CD4-positive, alpha-beta T cell treated with Interleukin-2 at 100 ng/mL for 4 hours (primary cell): Measurements from ENCODE around the gene MYD88.

Experiments
- DNase-seq: peaks from one replicate; pipeline ENCODE4 v3.0.0-alpha.2; 2020; ENCODE audit warnings: low spot score

MYD88 gene

GRCh38 chr3:38138349-38139190 is at the start of gene MYD88:
Gene MYD88, plus strand, starts transcription at chr3:38138661. Its CDS starts 40 bp downstream, at chr3:38138701.
- peak; percentile 80 for DNase-seq

- no peak for DNase-seq
Observed at GRCh38 chr3:38089163-38089562, 49.3 kb upstream of the MYD88 start.

- DNase-seq, result no peak
Observed at GRCh38 chr3:38090453-38090852, 48.0 kb upstream of the MYD88 start.

- no peak for DNase-seq
Observed at GRCh38 chr3:38094999-38095398, 43.5 kb upstream of the MYD88 start.

GRCh38 chr3:38095669-38096483 is 42.6 kb upstream of the MYD88 start:
- DNase-seq, result no peak

- no peak for DNase-seq
Observed at GRCh38 chr3:38097446-38098375, 40.8 kb upstream of the MYD88 start.

GRCh38 chr3:38098376-38098723 is 40.1 kb upstream of the MYD88 start:
- DNase-seq, result no peak

GRCh38 chr3:38099518-38099917 is 38.9 kb upstream of the MYD88 start:
- no peak for DNase-seq

GRCh38 chr3:38100498-38100897 is 38.0 kb upstream of the MYD88 start:
- DNase-seq, result no peak

- no peak for DNase-seq
Observed at GRCh38 chr3:38101811-38102443, 36.5 kb upstream of the MYD88 start.

GRCh38 chr3:38102444-38102814 is 36.0 kb upstream of the MYD88 start:
- no peak for DNase-seq

- DNase-seq, result no peak
Observed at GRCh38 chr3:38105525-38105924, 32.9 kb upstream of the MYD88 start.

GRCh38 chr3:38107911-38108648 is 30.4 kb upstream of the MYD88 start:
- DNase-seq, result no peak

- DNase-seq, result no peak
Observed at GRCh38 chr3:38108649-38109579, 29.5 kb upstream of the MYD88 start.

- no peak for DNase-seq
Observed at GRCh38 chr3:38109580-38110313, 28.7 kb upstream of the MYD88 start.

GRCh38 chr3:38110314-38111050 is 28.0 kb upstream of the MYD88 start:
- DNase-seq, result no peak

GRCh38 chr3:38111201-38111600 is 27.3 kb upstream of the MYD88 start:
- no peak for DNase-seq

- no peak for DNase-seq
Observed at GRCh38 chr3:38111696-38112377, 26.6 kb upstream of the MYD88 start.
